ENCODE measurements around the gene UBR4.
"Not testable (repeated sequence)": the region's sequence is repeated elsewhere in the genome, so short reads cannot be mapped to it uniquely, and the experiment has no call there.

UBR4 gene

GRCh38 chr1:19190468-19190867 lies 19.6 kb downstream of the UBR4 start:
- DNase-seq (ENCODE audit: low read depth), result no peak

GRCh38 chr1:19189270-19189669 lies 20.8 kb downstream of the UBR4 start:
- no peak for DNase-seq (ENCODE audit: low read depth)

- no peak for DNase-seq (ENCODE audit: low read depth)
Measured at GRCh38 chr1:19187852-19188251, 22.2 kb downstream of the UBR4 start.

- no peak for DNase-seq (ENCODE audit: low read depth)
Measured at GRCh38 chr1:19186001-19186400, 24.1 kb downstream of the UBR4 start.

- DNase-seq (ENCODE audit: low read depth), result no peak
Measured at GRCh38 chr1:19182223-19182622, 27.8 kb downstream of the UBR4 start.

GRCh38 chr1:19180265-19180657 lies 29.8 kb downstream of the UBR4 start:
- not testable (repeated sequence) for DNase-seq (ENCODE audit: low read depth)

GRCh38 chr1:19179597-19180264 lies 30.3 kb downstream of the UBR4 start:
- no peak for DNase-seq (ENCODE audit: low read depth)

GRCh38 chr1:19178734-19179398 lies 31.2 kb downstream of the UBR4 start:
- DNase-seq (ENCODE audit: low read depth), result no peak

GRCh38 chr1:19177811-19178210 lies 32.3 kb downstream of the UBR4 start:
- no peak for DNase-seq (ENCODE audit: low read depth)

GRCh38 chr1:19169642-19170041 lies 40.4 kb downstream of the UBR4 start:
- DNase-seq (ENCODE audit: low read depth), result no peak

- no peak for DNase-seq (ENCODE audit: low read depth)
Measured at GRCh38 chr1:19167140-19167539, 42.9 kb downstream of the UBR4 start.

- no peak for DNase-seq (ENCODE audit: low read depth)
Measured at GRCh38 chr1:19166066-19166465, 44.0 kb downstream of the UBR4 start.

GRCh38 chr1:19165501-19165900 lies 44.6 kb downstream of the UBR4 start:
- DNase-seq (ENCODE audit: low read depth), result no peak

- DNase-seq (ENCODE audit: low read depth), result no peak
Measured at GRCh38 chr1:19164274-19165015, 45.6 kb downstream of the UBR4 start.

- DNase-seq (ENCODE audit: low read depth), result no peak
Measured at GRCh38 chr1:19163261-19163660, 46.8 kb downstream of the UBR4 start.

GRCh38 chr1:19160831-19161230 lies 49.2 kb downstream of the UBR4 start:
- no peak for DNase-seq (ENCODE audit: low read depth)

- no peak for DNase-seq (ENCODE audit: low read depth)
Measured at GRCh38 chr1:19157653-19158052, 52.4 kb downstream of the UBR4 start.

- DNase-seq (ENCODE audit: low read depth), result no peak
Measured at GRCh38 chr1:19156676-19157075, 53.4 kb downstream of the UBR4 start.

- DNase-seq (ENCODE audit: low read depth), result no peak
Measured at GRCh38 chr1:19154876-19155275, 55.2 kb downstream of the UBR4 start.

- DNase-seq (ENCODE audit: low read depth), result no peak
Measured at GRCh38 chr1:19153169-19153568, 56.9 kb downstream of the UBR4 start.

GRCh38 chr1:19151537-19151936 lies 58.5 kb downstream of the UBR4 start:
- DNase-seq (ENCODE audit: low read depth), result no peak

- DNase-seq (ENCODE audit: low read depth), result no peak
Measured at GRCh38 chr1:19149736-19150135, 60.3 kb downstream of the UBR4 start.

- no peak for DNase-seq (ENCODE audit: low read depth)
Measured at GRCh38 chr1:19140465-19140864, 69.6 kb downstream of the UBR4 start.
